ENCODE measurements around the gene SSBP3. TPM values are rescaled to one million over a fixed set of nuclear protein-coding genes. Genes with fewer than 3 reads are reported as not detected.

The SSBP3 gene
- total and polyA plus RNA-seq, 2 donors from 2014 or later: 33.3 to 49.6 TPM

GRCh38 chr1:54249819-54250435 is 156.3 kb downstream of the SSBP3 start:
- H3K9me3 ChIP-seq (ENCODE audit: control insufficient read depth in 2 of 3, insufficient read depth in 1 of 3, low read length in 3 of 3): no peaks in the 10 kb centered on the region
- no peak overlapping the region for H3K27ac ChIP-seq (ENCODE audit: low read depth in 2 of 2, low read length in 2 of 2)
- TF ChIP-seq CTCF (IDR thresholded peaks at IDR 0.05; ENCODE audit: borderline replicate concordance, extremely low read depth, insufficient read depth): no peak
- intact Hi-C loops (cut with DNase I): no loop called here
- FAIRE-seq (no peak), DNase-seq (peak in 2 of 5 donors; percentile 57 to 59)
- peaks cover 0 to 14% (median 10%) of the 10 kb centered on the region in 3 donors for H3K36me3 ChIP-seq (ENCODE audit: control insufficient read depth in 2 of 3, insufficient read depth in 3 of 3, low read length in 3 of 3)
- no peak overlapping the region for H3K9ac ChIP-seq (ENCODE audit: low read length in 3 of 3)
- H3K27me3 ChIP-seq (ENCODE audit: control insufficient read depth, insufficient read depth, low read length): no peaks in the 10 kb centered on the region
- no peaks in the 10 kb centered on the region for H3K4me1 ChIP-seq (ENCODE audit: control insufficient read depth in 2 of 3, insufficient read depth in 2 of 3, low read depth in 1 of 3, low read length in 3 of 3)
- H3K4me3 ChIP-seq (ENCODE audit: low read length in 3 of 3): no peak overlapping the region

- H3K27ac ChIP-seq (ENCODE audit: low read depth in 2 of 2, low read length in 2 of 2): no peak overlapping the region
- no peaks in the 10 kb centered on the region for H3K4me1 ChIP-seq (ENCODE audit: control insufficient read depth in 2 of 3, insufficient read depth in 2 of 3, low read depth in 1 of 3, low read length in 3 of 3)
- no peak for FAIRE-seq
- no peak overlapping the region for H3K4me3 ChIP-seq (ENCODE audit: low read length in 3 of 3)
- H3K36me3 ChIP-seq (ENCODE audit: control insufficient read depth in 2 of 3, insufficient read depth in 3 of 3, low read length in 3 of 3): peaks cover 0 to 14% (median 10%) of the 10 kb centered on the region in 3 donors
- no peaks in the 10 kb centered on the region for H3K27me3 ChIP-seq (ENCODE audit: control insufficient read depth, insufficient read depth, low read length)
- no peaks in the 10 kb centered on the region for H3K9me3 ChIP-seq (ENCODE audit: control insufficient read depth in 2 of 3, insufficient read depth in 1 of 3, low read length in 3 of 3)
- intact Hi-C loops (cut with DNase I): no loop called here
- no peak overlapping the region for H3K9ac ChIP-seq (ENCODE audit: low read length in 3 of 3)
- no peak for TF ChIP-seq CTCF (IDR thresholded peaks at IDR 0.05; ENCODE audit: borderline replicate concordance, extremely low read depth, insufficient read depth)
- no peak for DNase-seq
Observed at GRCh38 chr1:54248966-54249365, 157.2 kb downstream of the SSBP3 start.

GRCh38 chr1:54247863-54248515 is 158.2 kb downstream of the SSBP3 start:
- Histone ChIP-seq H3K27ac (ENCODE audit: low read depth in 2 of 2, low read length in 2 of 2) (no peak overlapping the region), H3K36me3 (ENCODE audit: control insufficient read depth in 2 of 3, insufficient read depth in 3 of 3, low read length in 3 of 3) (peaks cover 0 to 18% (median 12%) of the 10 kb centered on the region in 3 donors), H3K27me3 (ENCODE audit: control insufficient read depth, insufficient read depth, low read length) (no peaks in the 10 kb centered on the region), H3K4me1 (ENCODE audit: control insufficient read depth in 2 of 3, insufficient read depth in 2 of 3, low read depth in 1 of 3, low read length in 3 of 3) (no peaks in the 10 kb centered on the region), H3K9ac (ENCODE audit: low read length in 3 of 3) (no peak overlapping the region), H3K9me3 (ENCODE audit: control insufficient read depth in 2 of 3, insufficient read depth in 1 of 3, low read length in 3 of 3) (no peaks in the 10 kb centered on the region), H3K4me3 (ENCODE audit: low read length in 3 of 3) (no peak overlapping the region)
- intact Hi-C loops (cut with DNase I): no loop called here
- TF ChIP-seq CTCF (IDR thresholded peaks at IDR 0.05; ENCODE audit: borderline replicate concordance, extremely low read depth, insufficient read depth): no peak
- no peak for FAIRE-seq
- no peak for DNase-seq
